ENCODE results near the gene F5. TPM values are rescaled to one million over a fixed set of nuclear protein-coding genes. Genes with fewer than 3 reads are reported as not detected.

F5 gene
- not detected in 2 replicates for total RNA-seq

GRCh38 chr1:169586395-169587255, at the start of gene F5:
F5 (minus strand) TSS chr1:169586481; CDS start chr1:169586386, 95 bp downstream.
- DNase-seq (ENCODE audit: extremely low read depth, low read depth, low spot score) = no peak

GRCh38 chr1:169634877-169635276, 48.6 kb upstream of the F5 start:
- DNase-seq (ENCODE audit: extremely low read depth, low read depth, low spot score) = no peak

DNA sequence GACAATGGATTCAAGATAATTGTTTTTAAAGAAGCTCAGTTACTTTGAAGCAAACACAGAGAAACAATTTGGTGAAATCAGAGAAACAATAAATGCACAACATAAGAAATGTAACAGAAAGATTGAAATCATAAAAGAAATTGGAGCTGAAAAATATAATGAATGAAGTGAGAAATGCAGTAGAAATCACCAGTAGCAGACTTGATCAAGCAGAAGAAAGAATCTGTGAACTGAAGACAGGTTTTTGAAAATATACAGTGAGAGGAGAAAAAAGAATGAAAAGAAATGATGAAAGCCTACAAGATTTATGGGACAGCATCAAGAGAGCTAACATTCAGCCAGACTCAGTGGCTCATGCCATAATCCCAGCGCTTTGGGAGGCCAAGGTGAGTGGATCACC, 47.9 kb upstream of the F5 start:
- DNase-seq (ENCODE audit: extremely low read depth, low read depth, low spot score) = no peak

- no peak for DNase-seq (ENCODE audit: extremely low read depth, low read depth, low spot score)
Measured at GRCh38 chr1:169631249-169631648, 45.0 kb upstream of the F5 start.

- no peak for DNase-seq (ENCODE audit: extremely low read depth, low read depth, low spot score)
Measured at GRCh38 chr1:169630006-169630405, 43.7 kb upstream of the F5 start, which contains the start of gene SELP. SELP (minus strand) TSS chr1:169630124; CDS start chr1:169630074, 50 bp downstream.

- no peak for DNase-seq (ENCODE audit: extremely low read depth, low read depth, low spot score)
Measured at GRCh38 chr1:169624912-169625311, 38.6 kb upstream of the F5 start.

DNA sequence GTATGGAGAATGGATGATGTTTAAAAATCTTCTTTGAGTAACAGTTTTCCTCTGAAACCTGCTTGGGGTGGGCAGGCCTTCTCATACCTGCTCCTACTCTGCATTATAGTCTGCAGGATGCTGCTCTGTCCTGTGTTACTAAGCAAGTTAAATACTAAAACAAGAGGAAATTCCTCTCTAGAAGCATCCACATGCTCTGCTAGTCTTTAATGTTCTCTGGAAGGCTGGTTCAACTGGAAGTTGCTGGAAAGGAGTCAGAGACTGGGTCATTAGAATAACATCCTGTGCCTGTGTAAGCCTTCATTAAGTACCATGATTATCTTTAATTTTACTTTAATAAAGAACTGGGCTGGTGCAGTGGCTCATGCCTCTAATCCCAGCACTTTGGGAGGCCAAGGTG, 37.8 kb upstream of the F5 start:
- DNase-seq (ENCODE audit: extremely low read depth, low read depth, low spot score) = no peak

GRCh38 chr1:169623132-169623926, 37.0 kb upstream of the F5 start:
- no peak for DNase-seq (ENCODE audit: extremely low read depth, low read depth, low spot score)

DNA sequence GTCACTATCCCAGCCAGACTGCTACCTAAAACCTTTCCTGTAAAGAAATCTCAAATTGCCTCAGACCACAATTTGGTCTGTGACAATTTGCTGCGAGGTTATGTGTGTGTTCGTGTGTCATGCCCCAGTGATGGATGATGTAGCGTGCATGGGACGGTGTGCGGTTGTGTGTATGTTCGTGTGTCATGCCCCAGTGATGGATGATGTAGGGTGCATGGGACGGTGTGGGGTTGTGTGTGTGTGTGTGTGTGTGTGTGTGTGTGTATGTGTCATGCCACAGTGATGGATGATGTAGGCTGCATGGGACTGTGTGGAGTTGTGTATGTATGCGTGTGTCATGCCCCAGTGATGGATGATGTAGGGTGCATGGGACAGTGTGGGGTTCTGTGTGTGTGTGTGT, 34.3 kb upstream of the F5 start:
- DNase-seq (ENCODE audit: extremely low read depth, low read depth, low spot score) = no peak

DNA sequence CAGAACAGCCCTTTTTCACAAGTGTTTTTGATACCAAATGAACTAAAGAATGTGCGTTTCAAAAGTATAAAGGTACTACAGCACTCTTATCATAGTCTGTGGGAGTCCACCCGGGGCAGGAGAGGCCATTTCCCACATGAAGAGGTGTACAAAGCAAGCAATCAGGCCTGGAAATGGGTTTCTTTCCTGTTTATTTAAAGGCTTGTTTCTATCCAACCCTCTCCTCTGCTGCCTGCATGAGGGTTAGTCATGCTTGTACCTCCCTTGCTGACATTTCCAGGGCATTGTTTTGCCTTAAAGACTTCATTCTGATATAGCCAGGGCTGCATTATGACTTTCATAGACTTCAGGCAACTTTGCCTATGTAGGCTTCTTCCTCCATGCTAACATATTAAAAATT, 32.1 kb upstream of the F5 start:
- DNase-seq (ENCODE audit: extremely low read depth, low read depth, low spot score) = no peak

GRCh38 chr1:169615803-169616202, 29.5 kb upstream of the F5 start:
- no peak for DNase-seq (ENCODE audit: extremely low read depth, low read depth, low spot score)

DNA sequence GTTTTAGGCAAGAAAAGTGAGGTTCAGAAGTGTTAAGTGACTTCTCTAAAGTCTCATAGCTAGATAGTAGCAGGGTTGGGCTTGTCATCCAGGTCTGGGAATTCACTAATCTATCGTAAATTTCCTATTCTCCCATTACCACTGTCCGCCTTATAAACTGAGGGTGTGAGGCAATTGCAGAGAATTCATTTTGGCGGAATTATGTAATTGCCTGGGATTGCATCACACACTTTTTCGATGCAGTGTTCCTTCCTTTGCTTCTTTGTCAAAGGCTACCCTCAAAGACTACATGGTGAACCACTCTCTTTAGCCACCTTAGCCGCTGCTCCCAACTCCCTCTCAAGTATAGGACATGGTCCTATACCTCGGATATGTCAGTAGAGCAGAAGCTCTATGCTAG, 24.6 kb upstream of the F5 start:
- DNase-seq (ENCODE audit: extremely low read depth, low read depth, low spot score) = no peak

DNA sequence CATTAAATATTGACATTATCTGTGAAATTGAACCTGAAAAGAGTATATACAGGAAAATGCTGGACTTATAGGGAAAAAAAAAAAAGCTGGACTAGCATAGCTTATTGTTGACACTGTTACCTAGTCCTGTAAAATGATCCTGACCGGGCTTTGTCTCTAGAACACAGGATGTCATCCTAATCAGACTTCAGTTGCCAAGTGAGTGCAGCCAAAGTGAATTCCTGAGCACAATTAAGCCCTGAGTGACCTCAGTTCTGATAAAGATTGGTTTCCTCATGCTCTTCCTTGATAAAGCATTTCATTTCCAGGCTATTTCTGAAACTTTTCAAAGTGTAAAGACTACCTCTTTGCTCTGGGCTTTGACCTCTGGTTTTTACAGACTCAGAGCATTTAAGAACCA, 23.8 kb upstream of the F5 start:
- DNase-seq (ENCODE audit: extremely low read depth, low read depth, low spot score) = peak; percentile 58

DNA sequence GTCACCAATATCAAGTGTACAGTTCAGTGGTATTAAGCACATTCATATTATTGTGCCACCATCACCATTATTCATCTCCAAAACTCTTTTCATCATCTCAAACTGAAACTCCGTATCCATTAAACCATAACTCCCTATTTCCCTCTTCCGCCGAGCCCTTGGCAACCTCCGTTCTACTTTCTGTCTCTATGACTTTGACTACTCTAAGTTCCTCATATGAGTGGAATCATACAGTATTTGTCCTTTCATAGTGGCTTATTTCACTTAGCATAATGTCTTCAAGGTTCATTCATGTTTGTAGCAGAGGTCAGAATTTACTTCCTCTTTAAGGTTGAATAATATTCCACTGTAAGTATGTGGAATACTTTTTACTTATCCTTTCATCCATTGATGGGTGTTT, 21.9 kb upstream of the F5 start:
- no peak for DNase-seq (ENCODE audit: extremely low read depth, low read depth, low spot score)

GRCh38 chr1:169604781-169605560, 18.7 kb upstream of the F5 start:
- DNase-seq (ENCODE audit: extremely low read depth, low read depth, low spot score) = no peak

DNA sequence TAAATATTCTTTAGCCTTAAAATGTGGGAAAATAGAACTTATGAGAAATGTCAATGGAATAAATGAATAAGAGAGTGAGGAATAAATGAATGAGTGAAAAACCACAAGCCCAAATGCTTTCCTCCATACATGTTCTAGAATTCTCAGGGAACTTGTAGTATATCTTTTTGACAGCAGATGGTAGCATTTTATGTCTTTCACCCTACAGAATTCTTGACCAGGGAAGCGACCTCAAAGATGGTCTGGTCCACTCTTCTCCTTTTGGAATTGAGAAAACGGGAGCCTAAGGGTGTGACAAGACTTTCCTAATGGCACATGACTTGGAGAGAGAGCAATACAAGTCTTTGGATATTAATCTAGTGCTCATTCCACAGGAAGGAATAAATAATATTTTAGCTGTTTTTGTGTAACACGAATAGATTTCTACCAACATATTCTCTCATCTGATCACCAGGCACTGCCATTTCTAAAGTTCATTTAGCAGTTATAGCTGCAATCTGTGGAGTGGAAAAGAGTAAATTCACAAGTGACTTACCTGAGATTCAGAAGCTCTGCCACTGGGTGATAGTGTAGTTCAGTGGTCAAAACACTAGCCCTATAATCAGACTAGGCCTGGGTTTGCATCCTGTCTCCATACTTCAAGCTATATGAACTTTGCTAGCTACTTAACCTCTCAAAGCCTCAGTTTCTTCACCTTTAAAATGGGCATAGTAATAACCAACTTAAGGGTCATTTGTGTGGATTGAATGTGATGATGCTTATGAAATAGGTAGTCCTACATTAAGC, 15.0 kb upstream of the F5 start:
- DNase-seq (ENCODE audit: extremely low read depth, low read depth, low spot score) = no peak

GRCh38 chr1:169595764-169596711, 9.8 kb upstream of the F5 start:
- DNase-seq (ENCODE audit: extremely low read depth, low read depth, low spot score) = no peak

DNA sequence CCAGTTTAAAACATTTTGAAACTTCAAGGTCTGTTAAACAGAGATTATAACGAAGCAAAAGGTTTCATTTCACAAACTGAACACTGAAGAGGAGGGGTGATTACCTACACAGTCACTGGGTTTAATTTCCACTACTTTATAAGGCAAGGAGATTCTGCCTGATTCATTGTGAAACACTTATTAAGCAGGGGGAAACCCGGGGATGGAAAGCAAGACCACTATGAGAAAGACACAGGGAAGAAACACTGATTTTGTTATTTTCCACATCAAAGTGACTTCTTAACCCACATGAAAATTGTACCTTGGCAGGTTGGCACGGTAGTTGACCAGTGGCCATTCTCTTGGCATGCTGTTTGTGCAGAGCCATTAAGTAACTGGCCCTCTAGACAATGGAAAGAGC, 8.1 kb upstream of the F5 start:
- DNase-seq (ENCODE audit: extremely low read depth, low read depth, low spot score) = no peak

DNA sequence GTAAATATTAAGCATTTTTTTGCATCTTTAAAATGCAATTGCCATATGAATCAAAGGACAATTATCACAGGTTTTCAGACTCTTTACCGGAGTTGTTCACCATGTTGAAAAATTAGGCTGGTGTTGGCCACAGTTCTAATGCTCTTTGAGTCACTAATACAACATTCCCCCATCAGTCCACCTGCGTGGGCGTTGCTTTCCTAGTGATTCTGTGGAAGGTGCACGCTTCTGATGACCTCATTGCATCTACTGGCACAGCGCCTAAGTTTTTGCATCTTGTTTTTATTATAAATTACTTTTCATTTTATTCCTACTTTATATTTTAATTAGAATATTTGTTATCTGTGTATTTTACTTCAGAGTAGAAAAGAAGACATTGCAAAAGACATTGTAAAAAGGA, 4.7 kb upstream of the F5 start:
- no peak for DNase-seq (ENCODE audit: extremely low read depth, low read depth, low spot score)

Measured in glomerular endothelial cell (primary cell).